Measurements from ENCODE around the gene SLC30A7. TPM values are rescaled to one million over a fixed set of nuclear protein-coding genes. Genes with fewer than 3 reads are reported as not detected.
"Not testable (repeated sequence)": the region's sequence is repeated elsewhere in the genome, so short reads cannot be mapped to it uniquely, and the experiment has no call there.

SLC30A7 gene
- total RNA-seq, 1 donor from 2014 or later, result 5.7 TPM

DNA sequence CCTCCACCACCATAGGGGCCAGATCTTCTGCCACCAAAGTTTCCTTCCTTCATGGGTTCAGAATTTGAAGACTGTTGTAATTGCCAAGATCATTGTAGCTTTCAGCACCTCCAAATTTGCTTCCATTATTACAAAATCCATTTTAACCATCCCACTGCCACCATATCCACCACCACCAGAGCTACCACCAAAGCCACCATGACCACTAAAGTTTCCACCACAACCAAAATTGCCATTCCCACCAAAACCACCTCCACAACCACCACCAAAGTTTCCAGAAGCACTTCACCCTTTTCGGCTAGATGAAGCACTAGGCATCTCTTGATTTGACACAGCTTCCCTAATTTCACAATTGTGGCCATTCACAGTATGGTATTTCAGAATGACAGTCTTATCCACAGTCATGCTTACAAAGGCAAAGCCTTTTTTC lies 45.2 kb downstream of the SLC30A7 start:
- Histone ChIP-seq H3K4me1 (no peaks in the 10 kb centered on the region), H3K4me3 (no peak overlapping the region), H3K27ac (replicated peaks) (no peak overlapping the region), H3K36me3 (peaks cover 40% of the 10 kb centered on the region), H3K9me3 (replicated peaks) (no peaks in the 10 kb centered on the region), H3K27me3 (ENCODE audit: low read depth) (no peaks in the 10 kb centered on the region)
- intact Hi-C loops (cut with micrococcal nuclease), result no loop called here
- TF ChIP-seq, protein P1, sequence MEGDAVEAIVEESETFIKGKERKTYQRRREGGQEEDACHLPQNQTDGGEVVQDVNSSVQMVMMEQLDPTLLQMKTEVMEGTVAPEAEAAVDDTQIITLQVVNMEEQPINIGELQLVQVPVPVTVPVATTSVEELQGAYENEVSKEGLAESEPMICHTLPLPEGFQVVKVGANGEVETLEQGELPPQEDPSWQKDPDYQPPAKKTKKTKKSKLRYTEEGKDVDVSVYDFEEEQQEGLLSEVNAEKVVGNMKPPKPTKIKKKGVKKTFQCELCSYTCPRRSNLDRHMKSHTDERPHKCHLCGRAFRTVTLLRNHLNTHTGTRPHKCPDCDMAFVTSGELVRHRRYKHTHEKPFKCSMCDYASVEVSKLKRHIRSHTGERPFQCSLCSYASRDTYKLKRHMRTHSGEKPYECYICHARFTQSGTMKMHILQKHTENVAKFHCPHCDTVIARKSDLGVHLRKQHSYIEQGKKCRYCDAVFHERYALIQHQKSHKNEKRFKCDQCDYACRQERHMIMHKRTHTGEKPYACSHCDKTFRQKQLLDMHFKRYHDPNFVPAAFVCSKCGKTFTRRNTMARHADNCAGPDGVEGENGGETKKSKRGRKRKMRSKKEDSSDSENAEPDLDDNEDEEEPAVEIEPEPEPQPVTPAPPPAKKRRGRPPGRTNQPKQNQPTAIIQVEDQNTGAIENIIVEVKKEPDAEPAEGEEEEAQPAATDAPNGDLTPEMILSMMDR (IDR thresholded peaks at IDR 0.05; ENCODE audit: borderline replicate concordance), result no peak
- no peak for DNase-seq

- H3K9me3 ChIP-seq (replicated peaks), result no peaks in the 10 kb centered on the region
- no peaks in the 10 kb centered on the region for H3K27me3 ChIP-seq (ENCODE audit: low read depth)
- no peaks in the 10 kb centered on the region for H3K4me1 ChIP-seq
- intact Hi-C loops (cut with micrococcal nuclease), result no loop called here
- H3K27ac ChIP-seq (replicated peaks), result no peak overlapping the region
- H3K36me3 ChIP-seq, result peaks cover 40% of the 10 kb centered on the region
- no peak for DNase-seq
- H3K4me3 ChIP-seq, result no peak overlapping the region
- TF ChIP-seq, protein P1 (IDR thresholded peaks at IDR 0.05; ENCODE audit: borderline replicate concordance), result no peak
Measured at GRCh38 chr1:100941580-100942216, 45.8 kb downstream of the SLC30A7 start.

DNA sequence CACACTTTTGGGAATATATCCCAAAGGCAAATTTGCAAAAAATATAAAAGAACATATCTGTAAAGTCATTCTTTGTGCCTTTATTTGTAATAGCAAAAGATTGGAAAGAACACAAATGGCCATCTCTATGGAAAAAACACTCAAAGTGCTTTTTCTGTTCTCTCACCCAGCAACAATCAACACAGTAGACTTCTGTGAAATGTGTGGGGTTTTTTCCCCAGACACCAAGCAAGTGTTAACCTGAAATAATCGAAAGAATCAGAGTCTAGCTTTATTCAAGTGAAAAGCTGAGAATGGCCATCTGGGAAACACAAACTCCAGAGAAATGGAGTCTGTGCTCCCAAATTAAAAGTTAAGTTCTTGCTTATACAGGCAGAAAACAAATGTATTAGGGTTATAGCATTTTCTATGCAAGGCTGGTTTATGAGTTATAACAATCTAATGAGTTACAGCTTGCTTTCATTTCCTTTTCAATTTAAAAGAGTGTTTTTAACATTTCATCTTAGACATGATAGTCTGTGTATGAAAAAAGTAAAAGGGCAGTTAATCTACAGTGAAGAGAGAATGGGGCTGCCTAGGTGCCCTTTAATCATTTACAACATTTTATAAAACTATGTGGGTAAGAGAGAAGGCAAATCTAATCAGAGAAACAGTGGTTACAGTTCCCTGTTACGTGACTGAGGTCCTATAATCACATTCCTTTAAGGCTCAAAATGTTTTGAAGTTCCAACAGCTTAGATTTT lies 46.6 kb downstream of the SLC30A7 start:
- no peaks in the 10 kb centered on the region for H3K27me3 ChIP-seq (ENCODE audit: low read depth)
- TF ChIP-seq, protein P1 (IDR thresholded peaks at IDR 0.05; ENCODE audit: borderline replicate concordance), result no peak
- intact Hi-C loops (cut with micrococcal nuclease), result no loop called here
- no peak for DNase-seq
- H3K36me3 ChIP-seq, result peaks cover 34% of the 10 kb centered on the region
- H3K4me1 ChIP-seq, result no peaks in the 10 kb centered on the region
- no peak overlapping the region for H3K4me3 ChIP-seq
- no peak overlapping the region for H3K27ac ChIP-seq (replicated peaks)
- H3K9me3 ChIP-seq (replicated peaks), result peaks cover 1% of the 10 kb centered on the region

DNA sequence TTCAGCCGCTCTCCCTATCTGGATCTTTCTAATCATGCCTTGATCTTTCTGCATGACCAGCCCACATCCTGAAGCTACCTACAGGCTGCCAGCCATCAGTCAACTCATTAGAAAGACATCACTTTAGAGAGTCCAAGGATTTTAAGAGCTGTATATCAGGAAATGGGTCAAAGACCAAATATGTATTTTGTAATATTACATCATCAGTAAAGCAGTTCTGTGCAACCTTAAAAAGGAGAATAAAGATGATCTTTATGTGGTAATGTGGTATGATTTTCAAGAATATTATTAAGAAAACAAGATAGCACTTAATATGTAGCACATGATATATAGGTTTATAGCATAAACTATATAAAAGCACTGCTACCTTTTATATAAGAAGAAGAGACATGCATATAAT lies 47.6 kb downstream of the SLC30A7 start:
- H3K9me3 ChIP-seq (replicated peaks), result peaks cover 5% of the 10 kb centered on the region
- TF ChIP-seq, protein P1 (IDR thresholded peaks at IDR 0.05; ENCODE audit: borderline replicate concordance), result no peak
- intact Hi-C loops (cut with micrococcal nuclease), result no loop called here
- peaks cover 27% of the 10 kb centered on the region for H3K36me3 ChIP-seq
- no peak for DNase-seq
- H3K4me3 ChIP-seq, result no peak overlapping the region
- no peaks in the 10 kb centered on the region for H3K27me3 ChIP-seq (ENCODE audit: low read depth)
- no peaks in the 10 kb centered on the region for H3K4me1 ChIP-seq
- no peak overlapping the region for H3K27ac ChIP-seq (replicated peaks)

GRCh38 chr1:100946064-100946463 lies 50.2 kb downstream of the SLC30A7 start:
- intact Hi-C loops (cut with micrococcal nuclease); DNase-seq; H3K27ac ChIP-seq (replicated peaks); H3K4me3 ChIP-seq; H3K27me3 ChIP-seq (ENCODE audit: low read depth); H3K4me1 ChIP-seq; H3K9me3 ChIP-seq (replicated peaks): not testable (repeated sequence)
- H3K36me3 ChIP-seq, result peaks cover 19% of the 10 kb centered on the region

- H3K9me3 ChIP-seq (replicated peaks); H3K27ac ChIP-seq (replicated peaks); DNase-seq; intact Hi-C loops (cut with micrococcal nuclease); H3K4me1 ChIP-seq; H3K27me3 ChIP-seq (ENCODE audit: low read depth); H3K4me3 ChIP-seq: not testable (repeated sequence)
- peaks cover 24% of the 10 kb centered on the region for H3K36me3 ChIP-seq
Measured at GRCh38 chr1:100947816-100948215, 51.9 kb downstream of the SLC30A7 start.

DNA sequence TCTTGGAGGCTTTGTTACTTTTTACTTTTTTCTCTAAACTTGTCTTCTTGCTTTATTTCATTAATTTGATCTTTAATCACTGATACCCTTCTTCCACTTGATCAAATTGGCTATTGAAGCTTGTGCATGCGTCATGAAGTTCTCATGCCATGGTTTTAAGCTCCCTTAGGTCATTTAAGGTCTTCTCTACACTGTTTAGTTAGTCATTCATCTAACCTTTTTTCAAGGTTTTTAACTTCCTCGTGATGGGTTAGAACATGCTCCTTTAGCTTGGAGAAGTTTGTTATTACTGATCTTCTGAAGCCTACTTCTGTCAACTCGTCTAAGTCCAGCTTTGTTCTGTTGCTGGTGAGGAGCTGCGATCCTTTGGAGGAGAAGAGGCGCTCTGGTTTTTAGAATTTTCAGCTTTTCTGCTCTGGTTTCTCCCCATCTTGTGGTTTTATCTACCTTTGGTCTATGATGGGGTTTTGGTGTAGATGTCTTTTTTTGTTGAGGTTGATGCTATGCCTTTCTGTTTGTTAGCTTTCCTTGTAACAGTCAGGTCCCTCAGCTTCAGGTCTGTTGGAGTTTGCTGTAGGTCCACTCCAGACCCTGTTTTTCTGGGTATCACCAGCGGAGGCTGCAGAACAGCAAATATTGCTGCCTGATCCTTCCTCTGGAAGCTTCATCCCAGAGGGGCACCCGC lies 53.0 kb downstream of the SLC30A7 start:
- H3K9me3 ChIP-seq (replicated peaks); H3K27me3 ChIP-seq (ENCODE audit: low read depth); intact Hi-C loops (cut with micrococcal nuclease); H3K4me3 ChIP-seq; DNase-seq; H3K27ac ChIP-seq (replicated peaks): not testable (repeated sequence)
- H3K4me1 ChIP-seq, result peaks cover 11% of the 10 kb centered on the region
- peaks cover 20% of the 10 kb centered on the region for H3K36me3 ChIP-seq

GRCh38 chr1:100949515-100950158 lies 53.7 kb downstream of the SLC30A7 start:
- peak; percentile 24 for DNase-seq
- H3K27me3 ChIP-seq (ENCODE audit: low read depth); intact Hi-C loops (cut with micrococcal nuclease); H3K9me3 ChIP-seq (replicated peaks); H3K27ac ChIP-seq (replicated peaks); H3K4me3 ChIP-seq: not testable (repeated sequence)
- peaks cover 20% of the 10 kb centered on the region for H3K36me3 ChIP-seq
- peaks cover 16% of the 10 kb centered on the region for H3K4me1 ChIP-seq
